Coronary artery (tissue), 2 donors: ENCODE measurements around the gene OR1J4.

Experiments
- DNase-seq: peaks from one replicate; pipeline ENCODE4 v3.0.0-alpha.2; 2017; ENCODE audit warnings: low spot score
- H3K27ac ChIP-seq, 2 donors: fragments of 200-600 bp; sonication (generic); one replicate each; pipeline ENCODE4 v1.5.1; 2016 to 2019
- H3K4me3 ChIP-seq: fragments of 200-600 bp; sonication (generic); 2 replicates; pipeline ENCODE4 v1.5.1; 2016; ENCODE audit warnings: mild to moderate bottlenecking, moderate library complexity
- TF ChIP-seq, protein P1 (sequence below): fragments of 200-600 bp; sonication (generic); IDR thresholded peaks from one replicate; pipeline ENCODE4 v1.5.1; 2019; ENCODE audit warnings: antibody characterized with exemption

OR1J4 gene

DNA sequence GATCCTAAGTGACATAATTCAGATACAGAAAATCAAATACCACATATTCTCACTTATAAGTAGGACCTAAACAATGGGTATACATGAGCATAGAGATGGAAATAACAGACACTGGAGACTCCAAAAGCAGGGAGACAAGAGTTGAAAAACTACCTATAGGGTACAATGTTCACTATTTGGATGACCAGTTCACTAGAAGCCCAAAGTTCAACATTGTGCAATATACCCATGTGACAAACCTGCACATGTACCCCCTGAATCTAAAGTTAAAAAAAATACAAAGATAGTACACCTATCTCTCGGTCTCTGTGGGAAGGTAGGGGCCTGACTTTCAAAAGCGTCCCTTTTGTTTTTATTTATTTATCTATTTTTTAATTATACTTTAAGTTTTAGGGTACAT lies 19.8 kb downstream of the OR1J4 start:
- no peak overlapping the region for H3K4me3 ChIP-seq
- no peak for DNase-seq
- TF ChIP-seq, protein P1, sequence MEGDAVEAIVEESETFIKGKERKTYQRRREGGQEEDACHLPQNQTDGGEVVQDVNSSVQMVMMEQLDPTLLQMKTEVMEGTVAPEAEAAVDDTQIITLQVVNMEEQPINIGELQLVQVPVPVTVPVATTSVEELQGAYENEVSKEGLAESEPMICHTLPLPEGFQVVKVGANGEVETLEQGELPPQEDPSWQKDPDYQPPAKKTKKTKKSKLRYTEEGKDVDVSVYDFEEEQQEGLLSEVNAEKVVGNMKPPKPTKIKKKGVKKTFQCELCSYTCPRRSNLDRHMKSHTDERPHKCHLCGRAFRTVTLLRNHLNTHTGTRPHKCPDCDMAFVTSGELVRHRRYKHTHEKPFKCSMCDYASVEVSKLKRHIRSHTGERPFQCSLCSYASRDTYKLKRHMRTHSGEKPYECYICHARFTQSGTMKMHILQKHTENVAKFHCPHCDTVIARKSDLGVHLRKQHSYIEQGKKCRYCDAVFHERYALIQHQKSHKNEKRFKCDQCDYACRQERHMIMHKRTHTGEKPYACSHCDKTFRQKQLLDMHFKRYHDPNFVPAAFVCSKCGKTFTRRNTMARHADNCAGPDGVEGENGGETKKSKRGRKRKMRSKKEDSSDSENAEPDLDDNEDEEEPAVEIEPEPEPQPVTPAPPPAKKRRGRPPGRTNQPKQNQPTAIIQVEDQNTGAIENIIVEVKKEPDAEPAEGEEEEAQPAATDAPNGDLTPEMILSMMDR = no peak
- H3K27ac ChIP-seq = no peak overlapping the region

DNA sequence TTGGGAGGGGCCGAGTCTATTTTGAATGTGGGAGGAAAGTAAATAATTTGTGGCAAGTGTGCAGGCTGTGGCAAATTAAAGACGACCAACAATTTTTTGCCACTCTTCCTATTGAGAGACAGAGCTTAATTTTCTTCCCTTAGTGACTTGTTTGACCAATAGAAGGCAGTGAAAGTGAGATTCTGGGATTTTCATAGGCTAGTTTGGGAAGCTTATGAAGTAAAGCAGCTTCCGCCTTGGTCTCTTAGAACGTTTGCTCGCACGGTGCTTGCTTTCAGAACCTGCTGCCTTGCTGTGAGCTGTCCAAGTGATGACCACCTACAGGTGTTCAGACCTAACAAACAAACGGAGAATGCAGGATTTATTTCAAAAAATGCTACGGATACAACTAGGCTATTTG lies 27.3 kb downstream of the OR1J4 start:
- H3K27ac ChIP-seq = no peak overlapping the region
- H3K4me3 ChIP-seq = no peak overlapping the region
- no peak for DNase-seq
- TF ChIP-seq, protein P1 = no peak

DNA sequence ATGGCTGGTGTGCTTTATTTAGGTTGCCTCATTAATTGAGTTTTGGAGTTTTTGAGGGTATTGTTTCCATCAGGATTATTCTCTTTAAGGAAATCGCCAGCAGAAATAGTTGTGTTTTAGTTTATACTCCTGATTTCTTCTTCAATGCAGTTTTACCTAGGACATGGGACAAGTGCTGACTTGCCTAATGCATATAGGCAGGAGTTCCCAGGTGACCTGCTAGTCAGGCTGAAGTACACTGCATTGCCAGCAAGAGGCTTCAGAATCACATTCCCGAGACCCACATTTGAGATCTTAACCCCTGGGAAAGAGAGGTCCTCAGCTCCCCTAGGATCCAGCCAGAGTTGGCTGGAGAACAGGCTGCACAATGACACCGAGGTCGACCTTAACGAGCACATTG lies 32.4 kb downstream of the OR1J4 start:
- H3K27ac ChIP-seq = no peak overlapping the region
- DNase-seq = no peak
- TF ChIP-seq, protein P1 = no peak
- no peak overlapping the region for H3K4me3 ChIP-seq

- no peak within 1 kb of the TSS for H3K27ac ChIP-seq
- no peak within 1 kb of the TSS for H3K4me3 ChIP-seq
- TF ChIP-seq, protein P1 = no peak
- no peak for DNase-seq
Measured at GRCh38 chr9:122552812-122553211, 33.9 kb downstream of the OR1J4 start, which contains the start of gene OR1N2. Gene OR1N2 (plus strand): TSS chr9:122553112. CDS start chr9:122553212, 100 bp downstream.

GRCh38 chr9:122561446-122561845 lies 42.5 kb downstream of the OR1J4 start:
- Histone ChIP-seq H3K4me3 (no peak overlapping the region), H3K27ac (no peak overlapping the region)
- TF ChIP-seq, protein P1 = no peak
- DNase-seq = no peak

- TF ChIP-seq, protein P1 = no peak
- DNase-seq = no peak
- Histone ChIP-seq H3K4me3 (no peak overlapping the region), H3K27ac (no peak overlapping the region)
Measured at GRCh38 chr9:122562134-122562760, 43.3 kb downstream of the OR1J4 start.

GRCh38 chr9:122567901-122568300 lies 49.0 kb downstream of the OR1J4 start:
- DNase-seq = no peak
- Histone ChIP-seq H3K27ac (no peak overlapping the region), H3K4me3 (no peak overlapping the region)
- TF ChIP-seq, protein P1 = no peak
